Vagina (tissue), 2 donors: ENCODE measurements around the gene C6orf62.

Source experiments
- POLR2A ChIP-seq, 2 donors: fragments of 450-650 bp; IDR thresholded peaks; one replicate each; pipeline ENCODE4 v1.6.1; 2017; ENCODE audit warnings: antibody characterized with exemption in 2 of 2, mild to moderate bottlenecking in 2 of 2, moderate library complexity in 2 of 2
- POLR2AphosphoS5 ChIP-seq, 2 donors: sonication (generic); formaldehyde crosslinking; IDR thresholded peaks; one replicate each; pipeline ENCODE4 v1.9.0; 2017; ENCODE audit warnings: antibody characterized with exemption in 2 of 2, mild to moderate bottlenecking in 2 of 2, low read depth in 1 of 2; ENCODE audit not compliant: insufficient read depth in 1 of 2
- TF ChIP-seq, protein P1 (sequence below), 3 experiments: fragments of 450-650 bp in 2 of 3; fragments of 200-600 bp in 1 of 3; sonication (generic) in 1 of 3; IDR thresholded peaks; one replicate each; pipeline ENCODE4 v1.5.1; 2017 to 2019; ENCODE audit warnings: antibody characterized with exemption in 3 of 3, mild to moderate bottlenecking in 2 of 3, moderate library complexity in 2 of 3

DNA sequence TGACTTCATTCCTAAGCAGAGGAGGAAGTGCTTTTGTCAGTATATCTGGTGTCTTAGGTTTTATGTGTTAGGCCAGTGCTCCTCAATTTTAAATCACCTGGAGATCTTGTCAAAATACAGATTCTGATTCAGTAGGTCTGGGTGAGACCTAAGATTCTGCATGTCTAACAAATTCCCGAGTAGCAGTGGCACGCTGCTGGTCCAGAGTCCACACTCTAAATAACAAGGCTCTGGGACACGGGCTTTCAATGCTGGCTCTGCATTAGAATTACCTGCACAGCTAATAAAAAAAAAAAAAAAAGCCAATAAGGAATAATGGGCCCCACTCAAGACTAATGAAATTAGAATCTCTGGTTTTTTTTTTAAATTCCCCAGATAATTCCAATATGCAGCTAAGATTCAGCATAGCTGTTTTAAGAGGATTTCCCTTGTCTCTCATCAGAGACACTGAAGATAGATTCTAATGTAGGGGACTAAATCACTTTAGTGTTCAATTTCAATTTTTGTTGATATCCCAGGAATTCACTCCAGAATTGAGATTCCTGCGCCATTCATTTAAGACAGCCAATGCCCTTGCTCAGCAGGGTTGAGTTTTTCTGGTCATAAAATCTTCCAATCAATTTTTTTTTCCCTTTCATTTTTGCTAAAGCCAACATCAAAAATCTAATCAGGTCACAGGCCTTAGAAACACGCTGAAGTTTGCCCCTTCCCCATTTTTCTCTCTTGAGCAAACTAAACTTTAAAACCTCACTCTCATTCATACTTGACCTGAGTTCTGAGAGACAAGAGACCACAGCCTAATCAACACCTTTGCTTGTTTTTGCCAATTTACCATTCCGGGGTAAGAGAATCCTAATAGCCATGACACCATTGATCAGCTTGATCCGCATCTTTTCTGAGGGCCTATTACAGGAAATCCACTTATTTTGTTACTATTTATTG lies 54.6 kb downstream of the C6orf62 start:
- TF ChIP-seq, protein P1, sequence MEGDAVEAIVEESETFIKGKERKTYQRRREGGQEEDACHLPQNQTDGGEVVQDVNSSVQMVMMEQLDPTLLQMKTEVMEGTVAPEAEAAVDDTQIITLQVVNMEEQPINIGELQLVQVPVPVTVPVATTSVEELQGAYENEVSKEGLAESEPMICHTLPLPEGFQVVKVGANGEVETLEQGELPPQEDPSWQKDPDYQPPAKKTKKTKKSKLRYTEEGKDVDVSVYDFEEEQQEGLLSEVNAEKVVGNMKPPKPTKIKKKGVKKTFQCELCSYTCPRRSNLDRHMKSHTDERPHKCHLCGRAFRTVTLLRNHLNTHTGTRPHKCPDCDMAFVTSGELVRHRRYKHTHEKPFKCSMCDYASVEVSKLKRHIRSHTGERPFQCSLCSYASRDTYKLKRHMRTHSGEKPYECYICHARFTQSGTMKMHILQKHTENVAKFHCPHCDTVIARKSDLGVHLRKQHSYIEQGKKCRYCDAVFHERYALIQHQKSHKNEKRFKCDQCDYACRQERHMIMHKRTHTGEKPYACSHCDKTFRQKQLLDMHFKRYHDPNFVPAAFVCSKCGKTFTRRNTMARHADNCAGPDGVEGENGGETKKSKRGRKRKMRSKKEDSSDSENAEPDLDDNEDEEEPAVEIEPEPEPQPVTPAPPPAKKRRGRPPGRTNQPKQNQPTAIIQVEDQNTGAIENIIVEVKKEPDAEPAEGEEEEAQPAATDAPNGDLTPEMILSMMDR (IDR thresholded peaks at IDR 0.05): no peak
- TF ChIP-seq POLR2A (IDR thresholded peaks at IDR 0.05) (no peak), POLR2AphosphoS5 (IDR thresholded peaks at IDR 0.05; ENCODE audit: insufficient read depth in 1 of 2, low read depth in 1 of 2) (no peak)
